ENCODE results near the gene CA4. TPM values are rescaled to one million over a fixed set of nuclear protein-coding genes. Genes with fewer than 3 reads are reported as not detected.

Gene CA4
- 0.19 to 0.28 TPM in 2 of 5 replicates, not detected in the others for total RNA-seq (2022; extraction: Qiagen RNA extraction; ENCODE audit: low read depth)

GRCh38 chr17:60149691-60150582 is at the start of gene CA4:
TSS of gene CA4 (plus strand) at chr17:60149973. CDS start at chr17:60150035, 62 bp downstream.

Other genes with a start within 250 kb of the CA4 start
- gene RNFT1, start 185.2 kb upstream of the CA4 start, total RNA-seq (2022; extraction: Qiagen RNA extraction; ENCODE audit: low read depth): 12.7 to 18.1 TPM (median 14.1 TPM) in 5 replicates
- 17.9 to 23.5 TPM (median 19.4 TPM) in 5 replicates for gene HEATR6, start 71.1 kb upstream of the CA4 start, total RNA-seq (2022; extraction: Qiagen RNA extraction; ENCODE audit: low read depth)
- gene USP32, start 242.2 kb downstream of the CA4 start, total RNA-seq (2022; extraction: Qiagen RNA extraction; ENCODE audit: low read depth): 30.5 to 37.5 TPM (median 34.9 TPM) in 5 replicates

Data from A549 treated with DMSO at 1 μM for 4 hours (cell line).